ENCODE results near the gene KLHL29. TPM values are rescaled to one million over a fixed set of nuclear protein-coding genes. Genes with fewer than 3 reads are reported as not detected.

Gene KLHL29
- total RNA-seq, 2 donors from 2014 or later, result 1.0 to 2.4 TPM

DNA sequence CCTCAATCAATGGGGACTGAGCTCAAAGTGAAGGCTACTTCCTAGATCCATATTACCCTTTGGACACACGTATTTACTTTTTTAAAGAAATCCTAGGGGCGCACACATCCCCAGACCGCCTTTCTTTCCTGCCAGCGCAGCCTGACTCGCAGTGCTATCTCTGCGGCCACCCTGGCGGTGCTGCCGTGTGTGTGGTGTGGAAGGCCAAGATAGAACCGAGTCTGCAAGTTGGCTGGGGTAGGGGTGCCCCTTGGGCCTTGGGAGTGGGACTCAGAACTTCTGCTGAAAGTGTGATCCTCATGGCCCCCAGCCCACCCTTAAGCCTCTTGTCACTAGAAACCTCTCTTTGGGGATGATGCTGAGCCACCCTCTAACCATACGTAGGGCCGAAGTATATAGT is 143.7 kb downstream of the KLHL29 start:
- Mint-ChIP-seq H3K4me1 (peaks cover 12% of the 10 kb centered on the region), H3K9me3 (no peaks in the 10 kb centered on the region), H3K36me3 (ENCODE audit: low read depth) (no peaks in the 10 kb centered on the region), H3K27ac (no peak overlapping the region), H3K27me3 (ENCODE audit: insufficient read depth) (no peaks in the 10 kb centered on the region), H3K4me3 (no peak overlapping the region)
- Histone ChIP-seq H3K27me3 (ENCODE audit: control insufficient read depth, insufficient read depth, low read length, poor library complexity, severe bottlenecking) (no peaks in the 10 kb centered on the region), H3K9me3 (ENCODE audit: control insufficient read depth, low read length) (no peaks in the 10 kb centered on the region), H3K4me1 (ENCODE audit: control insufficient read depth, insufficient read depth, low read length) (peaks cover 5% of the 10 kb centered on the region), H3K36me3 (ENCODE audit: control insufficient read depth, insufficient read depth, low read length) (no peaks in the 10 kb centered on the region), H3K4me3 (ENCODE audit: low read length) (no peak overlapping the region), H3K9ac (ENCODE audit: extremely low read depth, low read length, poor library complexity, severe bottlenecking) (no peak overlapping the region), H3K27ac (ENCODE audit: low read depth, low read length) (no peak overlapping the region)
- WGBS, 2 experiments (ENCODE audit: insufficient coverage in 1 of 2, insufficient read length in 1 of 2), result 93 to 98% methylated on average over 6 to 11 of the region's 11 CpGs
- DNase-seq, result no peak
- no peak for TF ChIP-seq CTCF (conservative IDR thresholded peaks at IDR 0.05)

DNA sequence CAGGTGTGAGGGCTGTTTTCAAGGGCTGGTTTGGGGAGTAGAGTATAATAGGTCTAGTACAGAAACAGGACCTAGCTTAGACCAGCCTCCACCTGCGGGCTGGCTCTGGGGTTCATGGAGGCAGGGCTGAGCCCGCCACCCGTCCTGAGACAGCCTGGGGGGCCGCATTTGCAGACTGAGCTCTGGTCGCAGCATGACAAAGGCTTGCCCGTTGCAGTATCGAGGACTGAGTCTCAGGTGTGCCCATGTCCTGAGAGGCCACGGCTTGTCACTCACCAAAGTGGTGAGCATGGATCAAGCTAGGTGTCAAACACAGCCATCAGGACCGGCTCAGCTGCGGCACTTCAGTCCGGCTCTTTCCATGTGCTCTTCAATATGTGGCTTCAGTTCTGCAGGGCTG is 144.7 kb downstream of the KLHL29 start:
- Mint-ChIP-seq H3K27me3 (ENCODE audit: insufficient read depth) (no peaks in the 10 kb centered on the region), H3K9me3 (no peaks in the 10 kb centered on the region)
- no peak for DNase-seq

GRCh38 chr2:23530206-23530908 is 145.4 kb downstream of the KLHL29 start:
- Mint-ChIP-seq H3K27ac (no peak overlapping the region), H3K4me3 (no peak overlapping the region), H3K27me3 (ENCODE audit: insufficient read depth) (no peaks in the 10 kb centered on the region), H3K36me3 (ENCODE audit: low read depth) (no peaks in the 10 kb centered on the region), H3K9me3 (no peaks in the 10 kb centered on the region), H3K4me1 (peaks cover 16% of the 10 kb centered on the region)
- H3K4me1 ChIP-seq (ENCODE audit: control insufficient read depth, insufficient read depth, low read length), result peaks cover 5% of the 10 kb centered on the region
- no peak for DNase-seq
- H3K27me3 ChIP-seq (ENCODE audit: control insufficient read depth, insufficient read depth, low read length, poor library complexity, severe bottlenecking), result no peaks in the 10 kb centered on the region
- TF ChIP-seq CTCF (conservative IDR thresholded peaks at IDR 0.05), result no peak
- no peak overlapping the region for H3K9ac ChIP-seq (ENCODE audit: extremely low read depth, low read length, poor library complexity, severe bottlenecking)
- WGBS, 2 experiments (ENCODE audit: insufficient coverage in 1 of 2, insufficient read length in 1 of 2), result 92 to 93% methylated on average over 8 to 12 of the region's 12 CpGs
- no peaks in the 10 kb centered on the region for H3K9me3 ChIP-seq (ENCODE audit: control insufficient read depth, low read length)
- no peak overlapping the region for H3K4me3 ChIP-seq (ENCODE audit: low read length)
- H3K36me3 ChIP-seq (ENCODE audit: control insufficient read depth, insufficient read depth, low read length), result no peaks in the 10 kb centered on the region
- H3K27ac ChIP-seq (ENCODE audit: low read depth, low read length), result no peak overlapping the region

More for the DNA sequence above, 144.7 kb downstream of the KLHL29 start:
- no peak overlapping the region for H3K4me3 Mint-ChIP-seq
- H3K9me3 ChIP-seq (ENCODE audit: control insufficient read depth, low read length), result no peaks in the 10 kb centered on the region
- TF ChIP-seq CTCF (conservative IDR thresholded peaks at IDR 0.05), result no peak
- H3K27ac Mint-ChIP-seq, result no peak overlapping the region
- no peaks in the 10 kb centered on the region for H3K36me3 Mint-ChIP-seq (ENCODE audit: low read depth)
- peaks cover 5% of the 10 kb centered on the region for H3K4me1 ChIP-seq (ENCODE audit: control insufficient read depth, insufficient read depth, low read length)
- H3K36me3 ChIP-seq (ENCODE audit: control insufficient read depth, insufficient read depth, low read length), result no peaks in the 10 kb centered on the region
- H3K9ac ChIP-seq (ENCODE audit: extremely low read depth, low read length, poor library complexity, severe bottlenecking), result no peak overlapping the region
- no peak overlapping the region for H3K27ac ChIP-seq (ENCODE audit: low read depth, low read length)
- 93 to 98% methylated on average over 11 of the region's 11 CpGs for WGBS, 2 experiments (ENCODE audit: insufficient coverage in 1 of 2, insufficient read length in 1 of 2)
- peaks cover 14% of the 10 kb centered on the region for H3K4me1 Mint-ChIP-seq
- no peak overlapping the region for H3K4me3 ChIP-seq (ENCODE audit: low read length)
- no peaks in the 10 kb centered on the region for H3K27me3 ChIP-seq (ENCODE audit: control insufficient read depth, insufficient read depth, low read length, poor library complexity, severe bottlenecking)

All from endodermal cell (in vitro differentiated cells).